ENCODE results near the gene FOXP1.

Gene FOXP1

DNA sequence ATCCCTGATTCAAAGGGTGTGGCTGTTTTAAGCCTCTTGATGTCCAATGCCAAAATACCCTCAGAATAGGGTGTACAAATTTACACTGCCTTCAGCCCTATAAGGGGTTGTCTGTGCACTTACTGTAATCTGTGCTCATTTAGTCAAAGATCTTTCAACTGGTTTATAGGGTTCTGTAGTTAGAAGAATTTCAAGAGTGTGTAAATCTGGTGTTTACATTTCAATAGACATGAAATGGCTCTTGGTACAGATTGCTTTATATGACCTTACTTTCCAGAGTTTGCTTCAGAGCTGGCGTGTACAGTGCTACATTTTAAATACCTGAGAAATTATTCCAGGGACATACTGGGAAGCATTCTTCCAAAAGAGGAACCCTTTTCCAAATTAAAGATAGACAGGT, 399.3 kb downstream of the FOXP1 start:
- no peak for TF ChIP-seq BACH2 (CRISPR knock-in tag; IDR thresholded peaks at IDR 0.05; ENCODE audit: borderline replicate concordance)
- TF ChIP-seq ESRRG (CRISPR knock-in tag; IDR thresholded peaks at IDR 0.05): no peak
- TF ChIP-seq ZNF70 (CRISPR knock-in tag; IDR thresholded peaks at IDR 0.05): no peak
- no peak for TF ChIP-seq RARB (CRISPR knock-in tag; IDR thresholded peaks at IDR 0.05)
- no peak for TF ChIP-seq ARNTL (CRISPR knock-in tag; IDR thresholded peaks at IDR 0.05; ENCODE audit: borderline replicate concordance, low read depth)
- TF ChIP-seq ZFP30 (CRISPR knock-in tag; IDR thresholded peaks at IDR 0.05): no peak
- TF ChIP-seq SNAI2 (CRISPR knock-in tag; IDR thresholded peaks at IDR 0.05): no peak
- no peak for TF ChIP-seq ZNF565 (CRISPR knock-in tag; conservative IDR thresholded peaks at IDR 0.05; ENCODE audit: low read depth)
- no peak for TF ChIP-seq PPARA (CRISPR knock-in tag; IDR thresholded peaks at IDR 0.05; ENCODE audit: borderline replicate concordance)
- no peak for TF ChIP-seq ZC3H10 (CRISPR knock-in tag; IDR thresholded peaks at IDR 0.05)
- no peak for TF ChIP-seq CSRNP3 (CRISPR knock-in tag; IDR thresholded peaks at IDR 0.05)
- no peak for TF ChIP-seq ZFP3 (CRISPR knock-in tag; IDR thresholded peaks at IDR 0.05)
- TF ChIP-seq TCF4 (CRISPR knock-in tag; IDR thresholded peaks at IDR 0.05; ENCODE audit: borderline replicate concordance): no peak
- no peak for ATAC-seq

DNA sequence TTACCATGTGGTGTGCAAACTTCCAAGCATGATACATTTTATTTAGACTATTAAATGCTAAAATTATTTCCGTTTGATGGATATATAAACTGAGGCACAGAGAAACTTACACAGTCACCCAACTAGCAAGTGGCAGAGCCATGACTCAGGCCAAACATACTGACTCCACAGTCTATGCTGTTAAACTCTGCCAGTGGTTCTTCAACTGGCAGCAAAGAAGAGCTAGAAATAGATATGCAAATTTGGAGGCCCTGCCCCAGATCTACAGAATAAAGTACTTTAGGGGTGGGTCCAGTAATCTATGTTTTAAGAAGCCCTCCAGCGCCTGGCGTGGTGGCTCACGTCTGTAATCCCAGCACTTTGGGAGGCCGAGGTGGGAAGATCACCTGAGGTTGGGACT, 400.0 kb downstream of the FOXP1 start:
- no peak for ATAC-seq
- TF ChIP-seq GLIS3 (CRISPR knock-in tag; IDR thresholded peaks at IDR 0.05) (no peak), ZNF70 (CRISPR knock-in tag; IDR thresholded peaks at IDR 0.05) (no peak), ZNF565 (CRISPR knock-in tag; conservative IDR thresholded peaks at IDR 0.05; ENCODE audit: low read depth) (no peak), RARB (CRISPR knock-in tag; IDR thresholded peaks at IDR 0.05) (no peak), CSDC2 (CRISPR knock-in tag; IDR thresholded peaks at IDR 0.05) (no peak), ZNF8 (CRISPR knock-in tag; IDR thresholded peaks at IDR 0.05) (no peak), POU6F1 (CRISPR knock-in tag; IDR thresholded peaks at IDR 0.05; ENCODE audit: borderline replicate concordance, low read depth) (no peak), ARNTL (CRISPR knock-in tag; IDR thresholded peaks at IDR 0.05; ENCODE audit: borderline replicate concordance, low read depth) (no peak), ZFP30 (CRISPR knock-in tag; IDR thresholded peaks at IDR 0.05) (no peak), CSRNP3 (CRISPR knock-in tag; IDR thresholded peaks at IDR 0.05) (no peak), BACH2 (CRISPR knock-in tag; IDR thresholded peaks at IDR 0.05; ENCODE audit: borderline replicate concordance) (no peak), OSR1 (CRISPR knock-in tag; IDR thresholded peaks at IDR 0.05) (no peak), TOX (CRISPR knock-in tag; IDR thresholded peaks at IDR 0.05; ENCODE audit: borderline replicate concordance) (no peak), ZFP3 (CRISPR knock-in tag; IDR thresholded peaks at IDR 0.05) (no peak), TCF4 (CRISPR knock-in tag; IDR thresholded peaks at IDR 0.05; ENCODE audit: borderline replicate concordance) (no peak)
- TF ChIP-seq, protein P1, sequence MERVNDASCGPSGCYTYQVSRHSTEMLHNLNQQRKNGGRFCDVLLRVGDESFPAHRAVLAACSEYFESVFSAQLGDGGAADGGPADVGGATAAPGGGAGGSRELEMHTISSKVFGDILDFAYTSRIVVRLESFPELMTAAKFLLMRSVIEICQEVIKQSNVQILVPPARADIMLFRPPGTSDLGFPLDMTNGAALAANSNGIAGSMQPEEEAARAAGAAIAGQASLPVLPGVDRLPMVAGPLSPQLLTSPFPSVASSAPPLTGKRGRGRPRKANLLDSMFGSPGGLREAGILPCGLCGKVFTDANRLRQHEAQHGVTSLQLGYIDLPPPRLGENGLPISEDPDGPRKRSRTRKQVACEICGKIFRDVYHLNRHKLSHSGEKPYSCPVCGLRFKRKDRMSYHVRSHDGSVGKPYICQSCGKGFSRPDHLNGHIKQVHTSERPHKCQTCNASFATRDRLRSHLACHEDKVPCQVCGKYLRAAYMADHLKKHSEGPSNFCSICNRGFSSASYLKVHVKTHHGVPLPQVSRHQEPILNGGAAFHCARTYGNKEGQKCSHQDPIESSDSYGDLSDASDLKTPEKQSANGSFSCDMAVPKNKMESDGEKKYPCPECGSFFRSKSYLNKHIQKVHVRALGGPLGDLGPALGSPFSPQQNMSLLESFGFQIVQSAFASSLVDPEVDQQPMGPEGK (CRISPR knock-in tag; IDR thresholded peaks at IDR 0.05; ENCODE audit: borderline replicate concordance): no peak

GRCh38 chr3:71180524-71180923, 403.0 kb downstream of the FOXP1 start:
- ATAC-seq: no peak
- TF ChIP-seq POU6F1 (CRISPR knock-in tag; IDR thresholded peaks at IDR 0.05; ENCODE audit: borderline replicate concordance, low read depth) (no peak), OSR1 (CRISPR knock-in tag; IDR thresholded peaks at IDR 0.05) (no peak), TCF4 (CRISPR knock-in tag; IDR thresholded peaks at IDR 0.05; ENCODE audit: borderline replicate concordance) (no peak), PPARA (CRISPR knock-in tag; IDR thresholded peaks at IDR 0.05; ENCODE audit: borderline replicate concordance) (no peak), CSDC2 (CRISPR knock-in tag; IDR thresholded peaks at IDR 0.05) (no peak), TOX (CRISPR knock-in tag; IDR thresholded peaks at IDR 0.05; ENCODE audit: borderline replicate concordance) (no peak), BACH2 (CRISPR knock-in tag; IDR thresholded peaks at IDR 0.05; ENCODE audit: borderline replicate concordance) (no peak), ISL1 (CRISPR knock-in tag; IDR thresholded peaks at IDR 0.05) (no peak), SNAI2 (CRISPR knock-in tag; IDR thresholded peaks at IDR 0.05) (no peak), ZC3H10 (CRISPR knock-in tag; IDR thresholded peaks at IDR 0.05) (no peak)
- TF ChIP-seq, protein P1 (CRISPR knock-in tag; IDR thresholded peaks at IDR 0.05; ENCODE audit: borderline replicate concordance): no peak
- TF ChIP-seq, protein P2, sequence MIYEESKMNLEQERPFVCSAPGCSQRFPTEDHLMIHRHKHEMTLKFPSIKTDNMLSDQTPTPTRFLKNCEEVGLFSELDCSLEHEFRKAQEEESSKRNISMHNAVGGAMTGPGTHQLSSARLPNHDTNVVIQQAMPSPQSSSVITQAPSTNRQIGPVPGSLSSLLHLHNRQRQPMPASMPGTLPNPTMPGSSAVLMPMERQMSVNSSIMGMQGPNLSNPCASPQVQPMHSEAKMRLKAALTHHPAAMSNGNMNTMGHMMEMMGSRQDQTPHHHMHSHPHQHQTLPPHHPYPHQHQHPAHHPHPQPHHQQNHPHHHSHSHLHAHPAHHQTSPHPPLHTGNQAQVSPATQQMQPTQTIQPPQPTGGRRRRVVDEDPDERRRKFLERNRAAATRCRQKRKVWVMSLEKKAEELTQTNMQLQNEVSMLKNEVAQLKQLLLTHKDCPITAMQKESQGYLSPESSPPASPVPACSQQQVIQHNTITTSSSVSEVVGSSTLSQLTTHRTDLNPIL (CRISPR knock-in tag; IDR thresholded peaks at IDR 0.05; ENCODE audit: low read depth): no peak

Data from SK-N-SH treated with all-trans-retinoic acid at 6 μM for 48 hours (cell line).